Measurements from ENCODE around the gene CACNG8.

GRCh38 chr19:54017261-54017660, 54.5 kb downstream of the CACNG8 start:
- TF ChIP-seq POLR2AphosphoS5 (IDR thresholded peaks at IDR 0.05; ENCODE audit: low read depth, low read length) (no peak), SIN3A (IDR thresholded peaks at IDR 0.05; ENCODE audit: borderline replicate concordance, insufficient read depth, low read length) (no peak)
- TF ChIP-seq, protein P1, sequence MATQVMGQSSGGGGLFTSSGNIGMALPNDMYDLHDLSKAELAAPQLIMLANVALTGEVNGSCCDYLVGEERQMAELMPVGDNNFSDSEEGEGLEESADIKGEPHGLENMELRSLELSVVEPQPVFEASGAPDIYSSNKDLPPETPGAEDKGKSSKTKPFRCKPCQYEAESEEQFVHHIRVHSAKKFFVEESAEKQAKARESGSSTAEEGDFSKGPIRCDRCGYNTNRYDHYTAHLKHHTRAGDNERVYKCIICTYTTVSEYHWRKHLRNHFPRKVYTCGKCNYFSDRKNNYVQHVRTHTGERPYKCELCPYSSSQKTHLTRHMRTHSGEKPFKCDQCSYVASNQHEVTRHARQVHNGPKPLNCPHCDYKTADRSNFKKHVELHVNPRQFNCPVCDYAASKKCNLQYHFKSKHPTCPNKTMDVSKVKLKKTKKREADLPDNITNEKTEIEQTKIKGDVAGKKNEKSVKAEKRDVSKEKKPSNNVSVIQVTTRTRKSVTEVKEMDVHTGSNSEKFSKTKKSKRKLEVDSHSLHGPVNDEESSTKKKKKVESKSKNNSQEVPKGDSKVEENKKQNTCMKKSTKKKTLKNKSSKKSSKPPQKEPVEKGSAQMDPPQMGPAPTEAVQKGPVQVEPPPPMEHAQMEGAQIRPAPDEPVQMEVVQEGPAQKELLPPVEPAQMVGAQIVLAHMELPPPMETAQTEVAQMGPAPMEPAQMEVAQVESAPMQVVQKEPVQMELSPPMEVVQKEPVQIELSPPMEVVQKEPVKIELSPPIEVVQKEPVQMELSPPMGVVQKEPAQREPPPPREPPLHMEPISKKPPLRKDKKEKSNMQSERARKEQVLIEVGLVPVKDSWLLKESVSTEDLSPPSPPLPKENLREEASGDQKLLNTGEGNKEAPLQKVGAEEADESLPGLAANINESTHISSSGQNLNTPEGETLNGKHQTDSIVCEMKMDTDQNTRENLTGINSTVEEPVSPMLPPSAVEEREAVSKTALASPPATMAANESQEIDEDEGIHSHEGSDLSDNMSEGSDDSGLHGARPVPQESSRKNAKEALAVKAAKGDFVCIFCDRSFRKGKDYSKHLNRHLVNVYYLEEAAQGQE (IDR thresholded peaks at IDR 0.05; ENCODE audit: insufficient read depth in 1 of 2, low read depth in 2 of 2, low read length in 2 of 2) = no peak
